H1 (cell line): Measurements from ENCODE around the gene RTF1. TPM values are rescaled to one million over a fixed set of nuclear protein-coding genes. Genes with fewer than 3 reads are reported as not detected.

Experiments used
- ASH2L ChIP-seq: fragments of 200-600, 300-600 bp; sonication (generic); IDR thresholded peaks from one replicate; pipeline ENCODE4 v1.7.1; 2017; ENCODE audit warnings: low read length
- CBX8 ChIP-seq: fragments of 300-800, 300-1000 bp; sonication (generic); IDR thresholded peaks from 2 replicates; pipeline ENCODE4 v1.7.1; 2016; ENCODE audit warnings: low read depth, low read length, borderline replicate concordance
- HDAC2 ChIP-seq, 2 experiments: fragments of 300-600 bp in 1 of 2; sonication (generic) in 1 of 2; IDR thresholded peaks; 2 replicates each; pipeline ENCODE4 v1.6.1; 2011 to 2012; ENCODE audit warnings: low read depth in 2 of 2, low read length in 2 of 2, mild to moderate bottlenecking in 2 of 2, moderate library complexity in 2 of 2, borderline replicate concordance in 1 of 2, inconsistent platforms in 1 of 2
- HDAC6 ChIP-seq: IDR thresholded peaks from one replicate; pipeline ENCODE4 v1.7.1; 2012; ENCODE audit warnings: low read depth, mild to moderate bottlenecking, inconsistent platforms, low read length, moderate library complexity
- KDM4A ChIP-seq: IDR thresholded peaks from one replicate; pipeline ENCODE4 v1.7.1; 2012; ENCODE audit warnings: low read depth, mild to moderate bottlenecking, moderate library complexity, low read length, inconsistent platforms; ENCODE audit not compliant: severe bottlenecking
- RFX5 ChIP-seq: IDR thresholded peaks from 2 replicates; pipeline ENCODE4 v1.6.1; 2011; ENCODE audit warnings: low read depth, low read length, improper control_type of control experiment, borderline replicate concordance
- RNF2 ChIP-seq: fragments of 200-900, 300-1000 bp; sonication (generic); IDR thresholded peaks from 2 replicates; pipeline ENCODE4 v1.7.1; 2016; ENCODE audit warnings: borderline replicate concordance, low read depth, mild to moderate bottlenecking, antibody characterized with exemption, low read length; ENCODE audit not compliant: poor library complexity, severe bottlenecking; ENCODE audit errors: missing control alignments
- SP1 ChIP-seq: IDR thresholded peaks from 2 replicates; pipeline ENCODE4 v1.6.1; 2011; ENCODE audit warnings: low read depth, low read length
- SP4 ChIP-seq: IDR thresholded peaks from 2 replicates; pipeline ENCODE4 v1.6.1; 2012; ENCODE audit warnings: low read length, inconsistent platforms
- TAF7 ChIP-seq: optimal IDR thresholded peaks from 2 replicates; pipeline ENCODE3; 2011; ENCODE audit warnings: low read depth, mild to moderate bottlenecking, inconsistent platforms, low read length, moderate library complexity, borderline replicate concordance
- polyA plus RNA-seq, 7 experiments: library from polyadenylated mRNA; depleted of rRNA in 3 of 7; stranded (reverse) in 5 of 7; unstranded in 2 of 7; fragments of >200 nt in 5 of 7; fragments of 200-250 nt in 2 of 7; gene quantifications; 1 replicate in 5 of 7; 2 replicates in 1 of 7; 4 replicates in 1 of 7; pipeline versions ENCODE4 v1.2.1 to v1.2.3, GENCODE V29; 2011 to 2013; ENCODE audit warnings: missing spikeins in 2 of 7, mixed read lengths in 2 of 7
- total RNA-seq: library from RNA; stranded (reverse); fragmentation: NEBNext Ultra II Directional; extraction: Animal tissue kit (Norgen Biotek cat#: 25700); gene quantifications from 2 replicates; pipeline ENCODE4 v1.2.1, GENCODE V29; 2021

The RTF1 gene
- total and polyA plus RNA-seq, 2 of the 8 experiments (the other 6 are each of a cell fraction or from before 2014, with no cell fraction given) = 22.6 to 47.7 TPM

GRCh38 chr15:41476416-41477048 is 59.6 kb downstream of the RTF1 start (continued):
- TF ChIP-seq CBX8 (no peak), HDAC6 (no peak), KDM4A (no peak), HDAC2 (IDR thresholded peaks at IDR 0.05; ENCODE audit: borderline replicate concordance in 1 of 2, low read depth in 2 of 2, low read length in 2 of 2) (no peak), SP4 (no peak), SP1 (no peak), RNF2 (no peak), RFX5 (no peak), TAF7 (no peak), ASH2L (no peak)
